GM12872 (cell line): Measurements from ENCODE around the gene RPS28.

Experiments
- TF ChIP-seq, protein P1 (sequence below): IDR thresholded peaks from 3 replicates; pipeline ENCODE4 v1.5.1; 2011; ENCODE audit warnings: low read depth, mild to moderate bottlenecking, low read length, moderate library complexity; ENCODE audit not compliant: insufficient read depth

Gene RPS28

GRCh38 chr19:8307400-8307964, 13.8 kb upstream of the RPS28 start:
- TF ChIP-seq, protein P1, sequence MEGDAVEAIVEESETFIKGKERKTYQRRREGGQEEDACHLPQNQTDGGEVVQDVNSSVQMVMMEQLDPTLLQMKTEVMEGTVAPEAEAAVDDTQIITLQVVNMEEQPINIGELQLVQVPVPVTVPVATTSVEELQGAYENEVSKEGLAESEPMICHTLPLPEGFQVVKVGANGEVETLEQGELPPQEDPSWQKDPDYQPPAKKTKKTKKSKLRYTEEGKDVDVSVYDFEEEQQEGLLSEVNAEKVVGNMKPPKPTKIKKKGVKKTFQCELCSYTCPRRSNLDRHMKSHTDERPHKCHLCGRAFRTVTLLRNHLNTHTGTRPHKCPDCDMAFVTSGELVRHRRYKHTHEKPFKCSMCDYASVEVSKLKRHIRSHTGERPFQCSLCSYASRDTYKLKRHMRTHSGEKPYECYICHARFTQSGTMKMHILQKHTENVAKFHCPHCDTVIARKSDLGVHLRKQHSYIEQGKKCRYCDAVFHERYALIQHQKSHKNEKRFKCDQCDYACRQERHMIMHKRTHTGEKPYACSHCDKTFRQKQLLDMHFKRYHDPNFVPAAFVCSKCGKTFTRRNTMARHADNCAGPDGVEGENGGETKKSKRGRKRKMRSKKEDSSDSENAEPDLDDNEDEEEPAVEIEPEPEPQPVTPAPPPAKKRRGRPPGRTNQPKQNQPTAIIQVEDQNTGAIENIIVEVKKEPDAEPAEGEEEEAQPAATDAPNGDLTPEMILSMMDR = no peak

- TF ChIP-seq, protein P1 = no peak
Measured at GRCh38 chr19:8307965-8308866, 13.1 kb upstream of the RPS28 start, which contains the start of gene CD320. Gene CD320 (minus strand): TSS chr19:8308358. CDS start chr19:8308290, 68 bp downstream.

DNA sequence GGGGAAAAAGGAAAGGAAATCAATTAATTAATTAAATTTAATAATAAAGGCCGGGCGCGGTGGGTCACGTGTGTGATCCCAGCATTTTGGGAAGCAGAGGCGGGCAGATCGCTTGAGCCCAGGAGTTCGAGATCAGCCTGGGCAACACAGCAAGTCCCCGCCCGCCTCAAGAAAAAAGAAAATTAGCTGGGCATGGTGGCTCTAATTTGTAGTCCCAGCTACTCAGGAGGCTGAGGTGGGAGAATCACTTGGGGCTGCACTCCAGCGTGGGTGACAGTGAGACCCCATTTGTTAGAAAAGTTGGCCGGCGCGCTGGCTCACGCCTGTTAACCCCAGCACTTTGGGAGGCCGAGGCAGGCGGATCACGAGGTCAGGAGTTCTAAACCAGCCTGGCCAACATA, 12.4 kb upstream of the RPS28 start:
- TF ChIP-seq, protein P1 = no peak

GRCh38 chr19:8310342-8311055, 10.8 kb upstream of the RPS28 start:
- TF ChIP-seq, protein P1 = no peak

DNA sequence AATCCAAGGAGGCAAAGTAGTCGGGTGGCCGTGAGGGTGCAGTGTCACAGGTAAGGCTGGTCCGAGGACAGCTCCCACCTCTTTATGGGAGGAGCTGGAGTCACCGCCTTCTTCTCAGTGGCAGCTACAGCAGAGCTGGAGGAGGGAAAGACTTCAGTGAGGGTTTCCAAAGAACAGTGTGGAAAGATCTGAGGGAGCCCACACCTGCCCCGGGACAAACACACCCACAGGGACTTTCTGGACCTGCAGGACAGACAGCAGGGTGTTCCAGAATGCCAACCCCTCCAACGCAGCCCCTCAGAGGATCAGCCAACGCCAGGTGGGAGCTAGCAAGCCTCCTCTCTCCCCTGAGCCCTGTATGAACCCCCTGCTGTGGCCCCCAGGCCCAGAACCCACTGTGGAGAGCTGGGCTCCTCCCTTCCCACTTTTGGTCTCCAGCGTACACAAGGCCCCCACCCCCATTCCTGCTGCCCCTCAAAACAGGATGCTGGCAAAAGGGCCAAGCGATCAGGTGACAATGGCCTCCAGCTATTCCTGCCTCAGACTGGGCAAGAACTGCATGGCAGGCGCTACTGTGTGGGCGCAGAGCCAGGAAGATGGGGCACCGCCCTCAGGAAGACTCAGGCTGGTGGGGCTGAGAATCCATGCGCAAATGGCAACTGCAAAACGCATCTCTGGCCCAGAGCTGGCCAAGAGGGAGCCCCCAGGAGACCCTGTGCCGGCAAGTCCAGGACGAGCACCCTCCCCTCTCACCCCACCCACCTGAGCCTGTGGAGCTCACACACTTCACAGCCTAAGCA, 9.6 kb upstream of the RPS28 start:
- TF ChIP-seq, protein P1 = no peak

GRCh38 chr19:8316351-8317125, 4.8 kb upstream of the RPS28 start:
- TF ChIP-seq, protein P1 = no peak
